NCI-H526 (cell line): ENCODE data around the gene MYLK2.
A peak's percentile ranks its signal among the peaks of the same experiment; 100 is the strongest.

Experiments
- DNase-seq, 2 experiments: peaks; one replicate each; lab custom pipeline; 2025; lab: John Stamatoyannopoulos, UW

Gene MYLK2

GRCh38 chr20:31835977-31836852 is 17.1 kb downstream of the MYLK2 start:
- DNase-seq = peak in 1 of 2 experiments; percentile 39

GRCh38 chr20:31836853-31837608 is 17.9 kb downstream of the MYLK2 start:
- DNase-seq = no peak

- no peak for DNase-seq
Measured at GRCh38 chr20:31837896-31838397, 18.8 kb downstream of the MYLK2 start.

GRCh38 chr20:31838646-31839292 is 19.6 kb downstream of the MYLK2 start:
- no peak for DNase-seq

- DNase-seq = no peak
Measured at GRCh38 chr20:31839782-31840487, 20.8 kb downstream of the MYLK2 start.

- DNase-seq = no peak
Measured at GRCh38 chr20:31840906-31841816, 22.0 kb downstream of the MYLK2 start.

- DNase-seq = no peak
Measured at GRCh38 chr20:31841928-31842327, 22.8 kb downstream of the MYLK2 start.

GRCh38 chr20:31842471-31843157 is 23.5 kb downstream of the MYLK2 start:
- peak in 1 of 2 experiments; percentile 25 for DNase-seq

- DNase-seq = no peak
Measured at GRCh38 chr20:31843288-31843687, 24.1 kb downstream of the MYLK2 start.

- no peak for DNase-seq
Measured at GRCh38 chr20:31843881-31844280, 24.7 kb downstream of the MYLK2 start.

GRCh38 chr20:31844737-31845299 is 25.7 kb downstream of the MYLK2 start:
- DNase-seq = no peak

GRCh38 chr20:31845300-31845863 is 26.2 kb downstream of the MYLK2 start, which contains the start of gene FOXS1:
TSS of gene FOXS1 (minus strand) at chr20:31845604. CDS start at chr20:31845542, 62 bp downstream.
- no peak for DNase-seq

GRCh38 chr20:31846793-31847138 is 27.6 kb downstream of the MYLK2 start:
- no peak for DNase-seq

GRCh38 chr20:31848088-31848999 is 29.2 kb downstream of the MYLK2 start:
- no peak for DNase-seq

- peak; percentile 58 to 92 for DNase-seq
Measured at GRCh38 chr20:31849306-31849930, 30.3 kb downstream of the MYLK2 start.

- DNase-seq = no peak
Measured at GRCh38 chr20:31851240-31851955, 32.2 kb downstream of the MYLK2 start.

- DNase-seq = no peak
Measured at GRCh38 chr20:31853481-31853880, 34.3 kb downstream of the MYLK2 start.
